Pancreas (tissue), 10 donors: ENCODE measurements around the gene STK4. TPM values are rescaled to one million over a fixed set of nuclear protein-coding genes. Genes with fewer than 3 reads are reported as not detected.

Experiments used
- ATAC-seq, 4 donors: fragments of 200-7000 bp; cut with Tn5 transposase; one replicate each; pipeline versions ENCODE4 v1.8.0 to v1.9.1; 2020; ENCODE audit warnings: mild to moderate bottlenecking in 4 of 4, moderate library complexity in 4 of 4
- DNase-seq, 6 donors: peaks; one replicate each; pipeline ENCODE4 v3.0.0-alpha.2; 2020
- FAIRE-seq: peaks from 2 replicates; lab custom pipeline; 2012; peaks lifted over from hg19 to GRCh38; lab: Jason Lieb, UNC
- H3K27ac ChIP-seq, 4 donors: fragments of 200-600 bp; sonication (generic); 1 replicate in 3 of 4; 2 replicates in 1 of 4; pipeline versions ENCODE4 v1.5.0 to v1.8.0; 2020
- H3K27me3 ChIP-seq, 4 donors: fragments of 200-600 bp; one replicate each; pipeline ENCODE4 v1.8.0; 2021
- H3K36me3 ChIP-seq, 3 donors: fragments of 200-600 bp; sonication (generic) in 1 of 3; one replicate each; pipeline versions ENCODE4 v1.5.0 to v1.8.0; 2020 to 2021
- H3K4me1 ChIP-seq, 3 donors: fragments of 200-600 bp; one replicate each; pipeline ENCODE4 v1.8.0; 2021
- H3K4me3 ChIP-seq, 4 donors: fragments of 200-600 bp; sonication (generic) in 2 of 4; one replicate each; pipeline versions ENCODE4 v1.5.0 to v1.8.0; 2020 to 2021
- H3K9me3 ChIP-seq, 4 donors: fragments of 200-600 bp; one replicate each; pipeline ENCODE4 v1.8.0; 2021
- WGBS, 2 donors: extraction: QIAGEN DNeasy Blood & Tissue Kit; methylation state at CpG; one replicate each; pipeline ENCODE4 v1.1.7; 2013; 5-methylcytosine and 5-hydroxymethylcytosine counted together
- intact Hi-C, 3 donors: fragments of 100-400 bp; cut with DNase I; formaldehyde crosslinking; loops; one replicate each; pipeline versions ENCODE4 v1.11.1 to v1.14.2; 2022
- polyA plus RNA-seq, 2 donors: library from polyadenylated mRNA; stranded (reverse); fragments of 200-250 nt; gene quantifications; one replicate each; pipeline ENCODE4 v1.2.3, GENCODE V29; 2013
- total RNA-seq, 6 donors: library from RNA; stranded (reverse); fragmentation: NEBNext Ultra II Directional in 4 of 6; extraction: Animal tissue kit (Norgen Biotek cat#: 25700) in 4 of 6; gene quantifications; one replicate each; pipeline versions ENCODE4 v1.2.1 to v1.2.4, GENCODE V29; 2021 to 2023
- TF ChIP-seq, protein P1 (sequence below), 4 donors: fragments of 200-600 bp; sonication (generic) in 3 of 4; IDR thresholded peaks; one replicate each; pipeline versions ENCODE4 v1.5.0 to v1.8.0; 2021; ENCODE audit warnings: antibody characterized with exemption in 4 of 4
- donor health status: healthy with polysubstance abuse.
- donor health status: DM: no; HTN: no; CAD: no; lungs with moderate emphysema.
- donor health status: DM: no; HTN: no; CAD: no.
- donor health status: control.
- donor health status: control.
- donor health status: Bipolar disorder and iron deficiency.
- donor health status: DM: yes; HTN: yes; CAD: no.
- donor health status: DM: no; HTN: no; CAD: no.
- donor health status: DM: no; HTN: no; CAD: no.
- donor health status: DM: yes; HTN: yes; CAD: no.

The STK4 gene
- total and polyA plus RNA-seq, 8 donors = 3.7 to 18.9 (median 8.8) TPM

DNA sequence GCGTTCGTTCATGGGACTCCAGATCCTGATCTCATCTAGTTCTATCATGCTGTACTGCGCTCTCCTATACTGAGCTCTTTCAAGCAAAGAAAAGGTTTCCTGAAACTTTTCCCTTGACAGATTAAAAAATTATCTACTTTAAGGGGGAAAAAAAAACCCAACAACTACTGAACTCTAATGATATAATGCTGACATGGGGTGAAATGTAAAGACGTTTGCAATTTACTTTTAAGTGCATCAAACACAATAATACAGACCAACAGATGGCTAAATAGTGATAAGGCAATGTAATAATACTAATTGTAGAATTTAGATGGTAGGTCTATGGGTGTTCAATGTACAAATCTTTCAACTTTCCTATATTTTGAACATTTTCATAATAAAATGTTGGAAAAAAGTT is 22.5 kb upstream of the STK4 start:
- 82 to 84% methylated on average over 4 of the region's 4 CpGs for WGBS, 2 donors
- Histone ChIP-seq H3K27me3 (no peaks in the 10 kb centered on the region), H3K4me3 (no peak overlapping the region), H3K9me3 (no peaks in the 10 kb centered on the region), H3K4me1 (no peaks in the 10 kb centered on the region), H3K36me3 (peaks cover 0 to 56% (median 9%) of the 10 kb centered on the region in 3 donors), H3K27ac (no peak overlapping the region)
- FAIRE-seq (no peak), ATAC-seq (no peak), DNase-seq (no peak)
- intact Hi-C loops = no loop called here
- TF ChIP-seq, protein P1, sequence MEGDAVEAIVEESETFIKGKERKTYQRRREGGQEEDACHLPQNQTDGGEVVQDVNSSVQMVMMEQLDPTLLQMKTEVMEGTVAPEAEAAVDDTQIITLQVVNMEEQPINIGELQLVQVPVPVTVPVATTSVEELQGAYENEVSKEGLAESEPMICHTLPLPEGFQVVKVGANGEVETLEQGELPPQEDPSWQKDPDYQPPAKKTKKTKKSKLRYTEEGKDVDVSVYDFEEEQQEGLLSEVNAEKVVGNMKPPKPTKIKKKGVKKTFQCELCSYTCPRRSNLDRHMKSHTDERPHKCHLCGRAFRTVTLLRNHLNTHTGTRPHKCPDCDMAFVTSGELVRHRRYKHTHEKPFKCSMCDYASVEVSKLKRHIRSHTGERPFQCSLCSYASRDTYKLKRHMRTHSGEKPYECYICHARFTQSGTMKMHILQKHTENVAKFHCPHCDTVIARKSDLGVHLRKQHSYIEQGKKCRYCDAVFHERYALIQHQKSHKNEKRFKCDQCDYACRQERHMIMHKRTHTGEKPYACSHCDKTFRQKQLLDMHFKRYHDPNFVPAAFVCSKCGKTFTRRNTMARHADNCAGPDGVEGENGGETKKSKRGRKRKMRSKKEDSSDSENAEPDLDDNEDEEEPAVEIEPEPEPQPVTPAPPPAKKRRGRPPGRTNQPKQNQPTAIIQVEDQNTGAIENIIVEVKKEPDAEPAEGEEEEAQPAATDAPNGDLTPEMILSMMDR (IDR thresholded peaks at IDR 0.05) = no peak

DNA sequence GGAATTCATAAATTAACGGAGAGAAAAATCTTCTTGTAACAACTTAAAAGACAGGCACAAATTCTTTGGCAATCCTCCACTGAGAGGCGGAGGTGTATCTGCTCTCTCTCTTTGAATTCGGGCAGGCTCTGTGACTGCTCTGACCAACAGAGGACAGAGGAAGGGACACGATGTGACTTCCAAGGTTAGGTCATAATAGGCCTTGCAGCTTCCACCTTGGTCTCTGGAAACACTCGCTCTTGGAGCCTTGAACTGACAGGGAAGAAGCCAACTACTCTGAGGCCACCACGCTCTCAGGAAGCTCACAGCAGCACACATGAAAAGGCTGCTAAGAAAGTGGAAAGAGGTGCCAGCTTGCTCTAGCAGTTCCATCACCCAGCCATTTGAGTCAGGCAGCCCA is 21.1 kb upstream of the STK4 start:
- peaks cover 0 to 62% (median 9%) of the 10 kb centered on the region in 3 donors for H3K36me3 ChIP-seq
- no peak for FAIRE-seq

DNA sequence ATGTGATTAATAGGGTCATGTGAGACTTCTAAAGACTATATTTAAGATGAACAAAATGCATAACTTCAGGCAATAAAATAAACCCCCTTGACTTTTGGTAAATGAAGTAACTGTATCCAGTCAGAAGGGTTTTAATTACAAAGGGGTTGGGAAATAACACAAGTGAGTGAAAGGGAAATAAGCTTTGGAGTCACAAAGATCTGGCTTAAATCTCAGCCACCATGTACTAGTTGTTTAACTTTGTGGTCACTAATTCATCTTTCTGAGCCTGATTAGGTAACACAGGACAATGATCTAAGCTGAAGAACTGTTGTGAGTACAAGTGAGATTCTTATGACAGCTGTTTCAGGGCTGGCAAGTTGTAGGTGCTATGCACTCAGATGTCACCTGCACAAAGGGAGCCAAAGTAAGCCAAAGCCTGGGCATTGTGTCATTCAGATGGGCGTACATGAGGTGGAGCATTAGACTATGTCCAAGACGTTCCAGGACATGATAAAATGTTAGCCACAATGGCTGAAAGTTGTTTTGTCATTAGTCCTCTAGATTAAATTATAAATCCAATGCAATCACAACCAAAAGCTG is 19.9 kb upstream of the STK4 start:
- H3K27me3 ChIP-seq = no peaks in the 10 kb centered on the region
- ATAC-seq (no peak), DNase-seq (no peak), FAIRE-seq (no peak)
- no peaks in the 10 kb centered on the region for H3K9me3 ChIP-seq
- 66 to 70% methylated on average over 2 of the region's 2 CpGs for WGBS, 2 donors
- intact Hi-C loops = no loop called here
- peaks cover 0 to 64% (median 14%) of the 10 kb centered on the region in 3 donors for H3K36me3 ChIP-seq
- H3K4me3 ChIP-seq = no peak overlapping the region
- H3K27ac ChIP-seq = peak overlapping the region in 1 of 4 donors; percentile 47
- TF ChIP-seq, protein P1 (IDR thresholded peaks at IDR 0.05) = no peak
- H3K4me1 ChIP-seq = no peaks in the 10 kb centered on the region

More for the DNA sequence above, 21.1 kb upstream of the STK4 start:
- intact Hi-C loops = no loop called here
- H3K4me1 ChIP-seq = no peaks in the 10 kb centered on the region
- TF ChIP-seq, protein P1 (IDR thresholded peaks at IDR 0.05) = no peak
- H3K27ac ChIP-seq = no peak overlapping the region
- no peak overlapping the region for H3K4me3 ChIP-seq
- no peaks in the 10 kb centered on the region for H3K9me3 ChIP-seq
- WGBS, 2 donors = 83 to 84% methylated on average over 6 of the region's 6 CpGs
- ATAC-seq (no peak), DNase-seq (no peak)
- no peaks in the 10 kb centered on the region for H3K27me3 ChIP-seq

DNA sequence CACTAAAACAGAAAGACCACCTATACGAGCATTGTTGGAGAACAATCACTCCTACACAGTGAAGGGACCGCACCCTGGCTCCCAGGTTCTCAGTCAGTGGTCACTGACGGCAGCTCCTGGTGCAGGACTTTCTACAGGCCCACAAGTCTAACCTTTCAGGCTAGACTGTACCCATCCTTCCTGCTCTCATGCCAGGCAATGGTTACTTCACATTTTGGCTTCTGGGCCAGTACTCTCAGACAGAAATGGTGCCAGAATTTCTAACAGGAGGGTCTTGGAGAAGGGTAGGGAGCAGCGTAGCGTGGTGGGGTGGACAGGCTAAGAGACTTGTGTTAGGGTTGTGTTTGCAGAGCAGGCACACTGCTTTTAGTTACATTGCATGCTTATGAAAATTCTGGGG is 18.2 kb upstream of the STK4 start:
- 93 to 96% methylated on average over 5 of the region's 5 CpGs for WGBS, 2 donors
- TF ChIP-seq, protein P1 (IDR thresholded peaks at IDR 0.05) = no peak
- no peak for FAIRE-seq
- no peaks in the 10 kb centered on the region for H3K4me1 ChIP-seq
- no peaks in the 10 kb centered on the region for H3K27me3 ChIP-seq
- H3K27ac ChIP-seq = no peak overlapping the region
- no peak overlapping the region for H3K4me3 ChIP-seq
- ATAC-seq = no peak
- DNase-seq = no peak
- no peaks in the 10 kb centered on the region for H3K9me3 ChIP-seq
- intact Hi-C loops = no loop called here
- peaks cover 0 to 59% (median 10%) of the 10 kb centered on the region in 3 donors for H3K36me3 ChIP-seq

DNA sequence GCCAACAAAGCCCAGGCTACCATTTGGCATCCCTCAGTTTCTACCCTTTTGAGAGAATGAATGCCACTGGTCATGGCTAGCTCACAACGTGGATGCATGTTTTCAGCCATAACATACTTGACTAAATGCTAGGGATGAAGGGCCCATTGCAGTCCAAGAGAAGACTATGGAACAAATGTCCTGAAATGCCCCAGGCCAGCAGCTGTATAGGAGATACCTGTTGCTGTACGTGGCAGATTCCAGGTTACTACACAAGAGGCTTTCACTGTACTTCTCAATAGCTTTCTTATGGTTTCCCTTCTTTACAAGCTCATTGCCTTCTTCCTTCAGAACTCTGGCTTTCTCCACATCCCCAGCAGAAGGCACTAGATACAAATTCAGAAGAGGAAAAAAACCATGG is 17.8 kb upstream of the STK4 start:
- ATAC-seq (no peak), FAIRE-seq (no peak), DNase-seq (no peak)
- no peak overlapping the region for H3K27ac ChIP-seq
- H3K9me3 ChIP-seq = no peaks in the 10 kb centered on the region
- intact Hi-C loops = no loop called here
- WGBS, 2 donors = 80 to 85% methylated on average over 2 of the region's 2 CpGs
- H3K4me3 ChIP-seq = no peak overlapping the region
- H3K36me3 ChIP-seq = peaks cover 0 to 55% (median 10%) of the 10 kb centered on the region in 3 donors
- H3K27me3 ChIP-seq = no peaks in the 10 kb centered on the region
- H3K4me1 ChIP-seq = no peaks in the 10 kb centered on the region
- TF ChIP-seq, protein P1 (IDR thresholded peaks at IDR 0.05) = no peak
